Measurements from ENCODE around the gene CACNG4. TPM values are rescaled to one million over a fixed set of nuclear protein-coding genes. Genes with fewer than 3 reads are reported as not detected.

Gene CACNG4
- polyA plus RNA-seq, 3 donors: not detected

GRCh38 chr17:67047382-67047781 is 82.9 kb downstream of the CACNG4 start:
- Histone ChIP-seq H3K4me3 (replicated peaks in 1 of 3; ENCODE audit: low read depth in 2 of 3, low read length in 3 of 3) (no peak overlapping the region), H3K4me2 (replicated peaks; ENCODE audit: extremely low read depth, low read length, poor library complexity, severe bottlenecking) (no peak overlapping the region), H2AFZ (ENCODE audit: insufficient read depth, low read depth, low read length, poor library complexity, severe bottlenecking) (no peak overlapping the region), H3K36me3 (replicated peaks in 1 of 2; ENCODE audit: control insufficient read depth in 1 of 2, insufficient read depth in 2 of 2, low read length in 2 of 2) (no peaks in the 10 kb centered on the region), H3K4me1 (ENCODE audit: control insufficient read depth in 1 of 2, insufficient read depth in 2 of 2, low read length in 2 of 2) (no peaks in the 10 kb centered on the region), H3K9me3 (replicated peaks in 1 of 2; ENCODE audit: control insufficient read depth in 1 of 2, insufficient read depth in 1 of 2, low read length in 2 of 2) (peaks cover 13 to 20% of the 10 kb centered on the region in 2 donors), H3K9ac (ENCODE audit: insufficient read depth, low read length, poor library complexity, severe bottlenecking) (no peak overlapping the region), H3K27me3 (ENCODE audit: control insufficient read depth in 2 of 2, insufficient read depth in 2 of 2, low read length in 2 of 2) (no peaks in the 10 kb centered on the region), H4K20me1 (ENCODE audit: insufficient read depth, low read length) (no peaks in the 10 kb centered on the region), H3K27ac (ENCODE audit: low read depth in 1 of 2, low read length in 2 of 2) (no peak overlapping the region), H3K79me2 (ENCODE audit: insufficient read depth, low read length) (no peaks in the 10 kb centered on the region)
- no peak overlapping the region for H3K4me3 Mint-ChIP-seq
- H3K4me1 Mint-ChIP-seq: no peaks in the 10 kb centered on the region
- no peak overlapping the region for H3K27ac Mint-ChIP-seq
- no peak for TF ChIP-seq CTCF (IDR thresholded peaks at IDR 0.05)
- no peak for DNase-seq
- no CpG with 5 or more reads among the region's 1 CpG for WGBS (ENCODE audit: insufficient coverage)
- intact Hi-C loops (cut with micrococcal nuclease): no loop called here
- H3K36me3 Mint-ChIP-seq: no peaks in the 10 kb centered on the region
- peaks cover 12 to 31% (median 26%) of the 10 kb centered on the region in 7 donors for H3K9me3 Mint-ChIP-seq
- H3K27me3 Mint-ChIP-seq (ENCODE audit: low read depth in 3 of 3): peaks cover 2 to 8% (median 4%) of the 10 kb centered on the region in 3 donors

GRCh38 chr17:67049025-67049739 is 84.7 kb downstream of the CACNG4 start:
- no peaks in the 10 kb centered on the region for H4K20me1 ChIP-seq (ENCODE audit: insufficient read depth, low read length)
- peaks cover 13 to 20% of the 10 kb centered on the region in 2 donors for H3K9me3 ChIP-seq (replicated peaks in 1 of 2; ENCODE audit: control insufficient read depth in 1 of 2, insufficient read depth in 1 of 2, low read length in 2 of 2)
- no peak for TF ChIP-seq CTCF (IDR thresholded peaks at IDR 0.05)
- H3K4me2 ChIP-seq (replicated peaks; ENCODE audit: extremely low read depth, low read length, poor library complexity, severe bottlenecking): no peak overlapping the region
- no peak for DNase-seq
- Mint-ChIP-seq H3K4me3 (no peak overlapping the region), H3K4me1 (no peaks in the 10 kb centered on the region), H3K27me3 (ENCODE audit: low read depth in 3 of 3) (peaks cover 2 to 8% (median 4%) of the 10 kb centered on the region in 3 donors), H3K36me3 (no peaks in the 10 kb centered on the region), H3K27ac (no peak overlapping the region), H3K9me3 (peaks cover 12 to 31% (median 26%) of the 10 kb centered on the region in 7 donors)
- H3K9ac ChIP-seq (ENCODE audit: insufficient read depth, low read length, poor library complexity, severe bottlenecking): no peak overlapping the region
- no peak overlapping the region for H3K4me3 ChIP-seq (replicated peaks in 1 of 3; ENCODE audit: low read depth in 2 of 3, low read length in 3 of 3)
- no peak overlapping the region for H2AFZ ChIP-seq (ENCODE audit: insufficient read depth, low read depth, low read length, poor library complexity, severe bottlenecking)
- H3K36me3 ChIP-seq (replicated peaks in 1 of 2; ENCODE audit: control insufficient read depth in 1 of 2, insufficient read depth in 2 of 2, low read length in 2 of 2): no peaks in the 10 kb centered on the region
- H3K27ac ChIP-seq (ENCODE audit: low read depth in 1 of 2, low read length in 2 of 2): no peak overlapping the region
- no peaks in the 10 kb centered on the region for H3K79me2 ChIP-seq (ENCODE audit: insufficient read depth, low read length)
- no peaks in the 10 kb centered on the region for H3K4me1 ChIP-seq (ENCODE audit: control insufficient read depth in 1 of 2, insufficient read depth in 2 of 2, low read length in 2 of 2)
- intact Hi-C loops (cut with micrococcal nuclease): no loop called here
- WGBS (ENCODE audit: insufficient coverage): no CpG with 5 or more reads among the region's 5 CpGs
- no peaks in the 10 kb centered on the region for H3K27me3 ChIP-seq (ENCODE audit: control insufficient read depth in 2 of 2, insufficient read depth in 2 of 2, low read length in 2 of 2)

Measured in CD14-positive monocyte (primary cell).